ENCODE data around the gene TBX15.
"Not testable (repeated sequence)": the region's sequence is repeated elsewhere in the genome, so short reads cannot be mapped to it uniquely, and the experiment has no call there.

TBX15 gene

GRCh38 chr1:118958140-118958539 is 30.0 kb downstream of the TBX15 start:
- no peak for DNase-seq

GRCh38 chr1:118957579-118957978 is 30.6 kb downstream of the TBX15 start:
- DNase-seq, result not testable (repeated sequence)

- DNase-seq, result no peak
These were observed 33.7 kb downstream of the TBX15 start for GRCh38 chr1:118954301-118954905.

DNA sequence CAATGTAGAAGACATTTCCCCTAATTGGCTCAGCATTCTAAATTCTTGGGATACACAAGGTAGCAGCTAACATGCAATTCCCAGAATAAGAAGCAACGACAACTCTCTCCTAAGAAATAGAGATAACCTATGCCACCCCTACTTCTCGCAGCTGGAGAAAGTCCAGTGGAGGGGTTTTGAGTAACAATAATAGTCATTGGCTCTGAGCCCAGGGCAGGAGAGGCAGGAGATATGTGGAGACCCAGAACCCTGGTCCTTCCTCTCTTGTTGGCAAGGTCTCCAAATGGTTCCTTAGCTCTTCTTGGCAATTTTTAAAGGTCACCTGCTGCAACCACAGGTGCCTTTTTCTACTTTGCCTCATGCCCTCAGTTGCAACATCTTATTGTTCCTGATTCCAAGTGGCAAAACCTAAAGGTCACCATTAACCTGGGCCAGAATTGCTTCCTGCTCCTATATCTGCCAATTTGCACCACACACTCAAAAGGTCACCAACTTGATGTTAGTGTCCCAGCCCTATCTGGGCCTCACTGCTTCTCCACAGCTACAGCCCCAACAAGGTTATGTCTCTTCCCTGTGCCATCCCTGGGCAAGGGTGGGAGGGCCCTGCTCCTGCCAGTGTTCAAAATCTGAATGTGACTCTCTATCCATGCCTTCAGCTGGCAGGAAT is 36.7 kb downstream of the TBX15 start:
- no peak for DNase-seq

- DNase-seq, result no peak
These were observed 38.8 kb downstream of the TBX15 start for GRCh38 chr1:118949315-118949714.

DNA sequence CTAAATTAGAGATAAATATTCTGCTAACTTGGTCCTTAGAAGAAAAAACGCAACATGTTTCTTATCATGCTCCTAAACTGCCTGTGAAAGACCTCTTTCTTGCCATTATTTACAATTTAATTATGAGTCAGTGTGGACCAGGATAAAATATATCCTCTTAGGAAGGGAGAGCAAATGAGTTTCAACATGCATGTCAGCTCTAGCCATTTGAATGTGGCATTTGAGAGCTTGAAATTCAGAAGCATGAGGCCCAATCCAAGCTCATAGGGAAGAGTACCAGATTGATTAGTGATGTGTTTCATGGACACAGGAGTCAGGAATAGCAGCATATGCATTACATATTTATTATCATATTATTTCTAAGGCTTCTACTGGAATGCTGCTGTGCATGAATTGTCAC is 39.3 kb downstream of the TBX15 start:
- no peak for DNase-seq

GRCh38 chr1:118948351-118948750 is 39.8 kb downstream of the TBX15 start:
- no peak for DNase-seq

DNA sequence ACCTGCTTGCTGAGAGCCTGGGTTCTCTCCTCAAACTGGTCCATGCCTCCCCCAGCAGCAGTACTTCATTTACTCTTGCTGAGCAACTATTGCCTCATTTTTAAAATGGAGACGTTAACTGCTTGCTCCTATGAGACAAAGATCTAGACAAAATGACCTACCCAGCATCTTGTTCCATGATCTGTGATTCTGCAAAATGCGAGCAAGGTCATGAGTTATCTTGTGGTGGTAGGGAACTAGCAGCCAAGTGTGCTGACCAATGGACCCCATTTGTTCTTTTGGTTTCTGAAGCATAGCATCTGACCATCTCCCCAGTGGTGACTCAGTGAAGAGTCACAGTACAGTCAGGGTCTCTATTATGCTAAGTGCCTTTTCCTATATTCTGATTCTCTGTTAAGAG is 40.4 kb downstream of the TBX15 start:
- DNase-seq, result no peak

DNA sequence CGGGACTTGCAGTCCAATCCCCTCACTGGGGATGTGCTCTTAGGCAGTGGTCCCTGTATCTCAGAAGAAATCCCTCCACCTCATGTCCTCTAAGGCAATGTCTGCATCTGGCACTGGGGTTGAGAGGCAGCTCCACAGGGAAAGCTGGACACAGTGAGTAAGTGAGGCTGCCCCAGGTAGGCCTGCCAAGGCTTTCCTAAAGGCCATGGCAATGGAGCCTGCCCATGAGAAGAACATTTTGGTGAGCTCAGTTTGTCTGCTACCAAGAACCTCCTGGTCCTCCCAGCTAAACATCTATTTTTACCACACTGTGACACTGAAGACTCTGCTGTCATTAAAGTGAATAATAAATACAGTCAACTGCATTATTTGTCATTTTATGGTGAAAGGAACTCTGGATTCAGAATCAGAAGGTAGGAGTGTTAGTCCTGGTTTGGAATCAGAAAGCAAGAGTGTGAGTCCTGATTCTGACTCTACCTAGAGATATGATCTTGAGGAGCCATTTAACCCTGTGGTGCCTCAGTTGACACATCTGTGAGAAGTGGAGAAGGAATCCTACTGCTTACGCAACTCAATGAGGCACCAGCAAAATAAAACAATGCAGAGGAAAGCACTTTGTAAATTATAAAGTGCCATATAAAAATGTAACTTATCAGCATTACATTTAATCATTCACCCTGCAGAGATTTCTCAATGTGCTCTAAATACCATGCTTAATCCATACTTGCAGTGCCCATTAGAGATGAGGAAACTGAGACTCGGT is 41.0 kb downstream of the TBX15 start:
- no peak for DNase-seq

GRCh38 chr1:118945489-118945888 is 42.7 kb downstream of the TBX15 start:
- no peak for DNase-seq

GRCh38 chr1:118944546-118944945 is 43.6 kb downstream of the TBX15 start:
- no peak for DNase-seq

GRCh38 chr1:118944133-118944532 is 44.0 kb downstream of the TBX15 start:
- no peak for DNase-seq

- no peak for DNase-seq
These were observed 47.2 kb downstream of the TBX15 start for GRCh38 chr1:118940957-118941356.

GRCh38 chr1:118937413-118938072 is 50.6 kb downstream of the TBX15 start:
- DNase-seq, result no peak

DNA sequence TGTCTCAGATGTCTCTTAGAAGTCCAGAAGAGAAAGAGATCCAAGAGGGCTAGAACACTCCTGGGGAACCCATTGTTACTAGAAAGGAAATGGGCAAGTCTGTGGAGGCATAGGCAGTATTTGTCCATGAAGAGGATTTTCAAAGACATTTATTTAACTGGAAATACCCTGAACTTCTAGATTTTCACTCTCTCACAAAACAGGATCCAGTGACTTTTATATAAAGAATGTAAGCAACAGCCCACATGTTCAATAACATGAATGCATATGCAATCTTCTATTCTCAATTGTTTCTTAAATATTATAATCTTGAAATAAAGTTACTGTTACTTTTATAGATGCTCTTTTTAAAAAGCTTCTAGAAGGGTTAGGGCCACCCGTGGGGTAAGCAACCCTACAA is 53.4 kb downstream of the TBX15 start:
- no peak for DNase-seq

- DNase-seq, result no peak
These were observed 54.9 kb downstream of the TBX15 start for GRCh38 chr1:118933051-118933781.

DNA sequence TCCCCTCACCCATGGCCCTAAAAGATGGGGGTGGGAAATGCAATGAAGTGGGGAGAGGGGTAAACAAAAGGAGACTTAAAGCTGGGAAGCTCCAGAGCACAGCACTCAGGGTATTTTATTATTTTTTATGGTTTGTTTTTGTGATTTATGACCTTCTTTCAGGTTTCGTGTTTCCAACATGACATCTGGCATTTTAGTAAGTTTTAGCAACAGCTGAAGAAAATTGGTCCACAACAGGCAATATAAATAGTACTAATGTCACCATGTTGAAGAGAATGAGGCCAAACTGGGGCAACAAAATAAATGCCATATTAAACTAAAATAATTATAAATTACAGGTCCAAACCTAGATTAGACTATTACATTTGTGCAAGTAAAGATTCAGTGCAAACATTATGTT is 56.3 kb downstream of the TBX15 start:
- no peak for DNase-seq

GRCh38 chr1:118928739-118929554 is 59.2 kb downstream of the TBX15 start:
- no peak for DNase-seq

DNA sequence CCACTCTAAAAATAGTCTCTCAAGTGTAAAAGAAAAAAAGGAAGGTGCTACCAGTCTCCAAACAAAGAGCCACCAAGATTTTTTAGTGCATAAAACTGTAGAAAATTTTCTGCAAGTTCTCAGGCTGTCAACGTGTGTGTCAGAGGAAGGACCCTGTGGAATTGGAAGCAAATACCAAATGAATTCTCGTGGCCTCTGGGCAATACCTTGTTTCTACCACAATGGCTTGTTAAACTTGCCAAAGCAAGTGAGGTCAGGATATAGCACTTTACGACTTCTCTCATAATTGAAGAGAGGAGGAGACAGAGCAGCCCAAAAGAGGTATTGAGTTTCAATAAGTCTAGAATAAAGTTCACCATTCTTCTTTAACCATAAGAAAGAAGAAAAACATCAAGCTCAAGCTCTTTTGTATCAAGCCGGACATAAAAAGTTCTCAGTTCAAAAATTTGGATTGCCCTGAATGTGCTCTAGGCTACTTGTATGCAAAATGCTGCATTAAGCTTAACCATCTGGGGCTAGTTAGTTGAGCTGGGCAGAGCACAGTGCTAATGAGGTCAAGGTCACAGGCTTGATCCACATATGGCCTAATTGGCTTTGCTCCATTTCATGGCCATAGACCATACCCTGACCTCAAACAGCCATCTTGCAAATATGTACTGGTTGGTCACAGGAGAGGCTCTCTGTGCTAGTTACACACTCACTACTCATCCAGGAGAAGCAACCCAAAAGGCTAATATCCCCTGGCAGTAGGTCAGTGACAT is 60.5 kb downstream of the TBX15 start:
- no peak for DNase-seq

DNA sequence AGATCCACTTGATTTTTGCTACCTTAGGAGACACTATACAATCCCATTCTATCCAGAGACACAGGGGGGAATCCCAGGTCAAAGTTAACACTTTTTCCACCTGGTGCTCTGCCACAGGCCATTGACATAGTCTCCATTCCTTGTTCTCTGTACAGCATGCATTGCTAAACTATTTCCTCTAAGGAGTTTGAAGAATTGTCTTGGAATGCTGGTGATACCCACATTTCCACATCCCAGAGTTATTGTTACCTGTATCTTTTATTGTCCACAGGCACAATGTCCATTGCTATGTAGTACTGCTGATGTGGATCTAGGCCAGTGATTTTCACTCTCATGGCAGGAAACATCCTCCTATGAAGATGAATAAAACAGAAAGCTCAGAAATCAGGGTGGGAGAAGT is 61.9 kb downstream of the TBX15 start:
- no peak for DNase-seq

DNA sequence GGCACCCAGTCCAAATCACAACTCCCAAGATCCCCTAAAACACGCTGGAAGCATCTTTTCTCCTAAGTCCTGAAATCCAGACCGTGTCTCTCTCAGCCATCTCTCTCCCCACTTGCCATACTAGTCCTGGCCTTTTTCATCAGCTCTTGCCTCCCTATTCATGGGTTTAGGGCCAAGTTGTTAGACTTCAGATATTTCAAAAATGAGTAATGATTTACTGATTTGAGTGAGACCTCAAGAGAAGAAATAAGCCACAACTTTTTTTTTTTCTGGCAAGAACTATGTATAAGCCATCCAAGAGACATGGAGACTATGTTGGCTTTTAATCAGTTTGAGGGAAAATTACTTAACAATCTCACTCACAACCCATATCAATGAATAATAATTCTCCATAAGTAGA is 62.5 kb downstream of the TBX15 start:
- DNase-seq, result no peak
